ENCODE data around the gene CFAP161. TPM values are rescaled to one million over a fixed set of nuclear protein-coding genes. Genes with fewer than 3 reads are reported as not detected.

Gene CFAP161
- total and polyA plus RNA-seq, 2 of the 13 experiments (the other 11 are each of a cell fraction or from before 2014, with no cell fraction given) = not detected

- TF ChIP-seq KIAA2018 (CRISPR knock-in tag; IDR thresholded peaks at IDR 0.05; ENCODE audit: borderline replicate concordance) (no peak), FOXK2 (IDR thresholded peaks at IDR 0.05) (no peak), ETS1 (CRISPR knock-in tag; IDR thresholded peaks at IDR 0.05) (no peak), GRHL1 (CRISPR knock-in tag; conservative IDR thresholded peaks at IDR 0.05) (no peak), MXI1 (IDR thresholded peaks at IDR 0.05; ENCODE audit: borderline replicate concordance, low read depth, low read length) (no peak)
Observed at GRCh38 chr15:81195339-81195864, 61.3 kb downstream of the CFAP161 start (continued).

All from HepG2 (cell line).